ENCODE results near the gene LRRTM4.

Gene LRRTM4

GRCh38 chr2:77521931-77522470 lies at the start of gene LRRTM4:
Gene LRRTM4, minus strand, starts transcription at chr2:77522376.
- no peaks in the 10 kb centered on the region for H3K4me1 Mint-ChIP-seq (ENCODE audit: low read depth)
- no peaks in the 10 kb centered on the region for H3K36me3 Mint-ChIP-seq (ENCODE audit: low read depth)
- no peak within 1 kb of the TSS for H3K27ac Mint-ChIP-seq
- H3K4me3 Mint-ChIP-seq, result no peak within 1 kb of the TSS
- no peaks in the 10 kb centered on the region for H3K27me3 Mint-ChIP-seq
- H3K9me3 Mint-ChIP-seq, result peaks cover 7% of the 10 kb centered on the region

DNA sequence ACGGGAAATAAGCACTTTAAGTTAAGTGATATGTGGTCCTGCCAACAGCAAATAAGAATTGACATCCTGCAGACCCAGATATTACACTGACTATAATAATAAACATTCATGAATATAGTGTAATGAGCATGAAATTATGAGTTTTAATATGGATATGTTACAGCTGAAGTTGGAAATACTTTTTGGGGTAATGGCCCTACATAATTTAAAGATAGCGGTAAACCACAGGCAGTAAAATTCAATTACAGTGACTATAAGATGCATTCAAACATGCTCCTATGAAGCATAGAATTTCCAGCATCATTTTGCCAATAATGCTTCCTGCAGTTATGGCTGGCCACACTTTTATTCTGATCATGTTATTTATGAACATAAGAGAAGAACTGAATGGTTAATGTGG lies 49.4 kb upstream of the LRRTM4 start:
- H3K4me1 Mint-ChIP-seq (ENCODE audit: low read depth), result no peaks in the 10 kb centered on the region
- H3K27ac Mint-ChIP-seq, result no peak overlapping the region
- no peaks in the 10 kb centered on the region for H3K27me3 Mint-ChIP-seq
- H3K9me3 Mint-ChIP-seq, result peaks cover 5% of the 10 kb centered on the region
- no peaks in the 10 kb centered on the region for H3K36me3 Mint-ChIP-seq (ENCODE audit: low read depth)
- H3K4me3 Mint-ChIP-seq, result no peak overlapping the region

DNA sequence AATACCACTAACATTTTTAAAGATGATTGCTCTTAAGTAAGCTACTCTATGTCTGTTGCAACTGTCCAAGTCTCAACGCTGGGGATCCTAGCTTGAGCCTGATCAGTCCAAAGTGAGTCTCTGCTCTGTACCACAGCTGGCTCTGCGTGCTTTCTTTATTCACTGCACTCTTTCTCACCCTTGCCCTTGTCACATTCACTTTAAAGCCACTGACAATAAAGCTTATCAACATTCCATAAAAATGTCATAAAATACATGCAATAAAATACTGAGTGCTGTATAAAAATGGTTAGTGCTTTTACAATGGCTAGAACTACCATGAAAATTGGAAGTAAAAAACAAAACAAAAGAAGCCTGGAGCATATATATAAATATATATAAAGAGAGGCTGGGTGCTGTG lies 45.5 kb upstream of the LRRTM4 start:
- H3K27ac Mint-ChIP-seq, result no peak overlapping the region
- no peaks in the 10 kb centered on the region for H3K27me3 Mint-ChIP-seq

GRCh38 chr2:77566582-77566981 lies 44.4 kb upstream of the LRRTM4 start:
- no peaks in the 10 kb centered on the region for H3K36me3 Mint-ChIP-seq (ENCODE audit: low read depth)
- no peak overlapping the region for H3K27ac Mint-ChIP-seq
- no peaks in the 10 kb centered on the region for H3K27me3 Mint-ChIP-seq
- no peaks in the 10 kb centered on the region for H3K4me1 Mint-ChIP-seq (ENCODE audit: low read depth)
- peaks cover 6% of the 10 kb centered on the region for H3K9me3 Mint-ChIP-seq
- no peak overlapping the region for H3K4me3 Mint-ChIP-seq

More for the DNA sequence above, 45.5 kb upstream of the LRRTM4 start:
- no peaks in the 10 kb centered on the region for H3K4me1 Mint-ChIP-seq (ENCODE audit: low read depth)
- peaks cover 6% of the 10 kb centered on the region for H3K9me3 Mint-ChIP-seq
- no peak overlapping the region for H3K4me3 Mint-ChIP-seq
- H3K36me3 Mint-ChIP-seq (ENCODE audit: low read depth), result no peaks in the 10 kb centered on the region

DNA sequence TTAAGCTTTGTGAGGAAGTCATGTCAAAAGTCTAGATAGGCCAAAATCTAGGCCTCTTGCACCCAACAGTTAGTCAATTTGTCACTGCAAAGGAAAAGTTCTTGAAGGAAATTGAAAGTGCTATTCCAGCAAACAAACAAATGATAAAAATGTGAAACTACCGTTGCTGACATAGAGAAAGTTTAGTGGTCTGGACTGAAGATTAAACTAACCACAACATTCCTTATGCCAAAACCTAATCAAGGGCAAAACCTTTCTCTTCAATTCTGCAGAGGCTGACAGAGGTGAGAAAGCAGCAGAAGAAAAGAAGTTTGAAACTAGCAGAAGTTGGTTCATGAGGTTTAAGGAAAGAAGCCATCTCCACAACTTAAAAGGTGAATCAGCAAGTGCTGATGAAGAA lies 44.0 kb upstream of the LRRTM4 start:
- H3K4me1 Mint-ChIP-seq (ENCODE audit: low read depth), result no peaks in the 10 kb centered on the region
- no peaks in the 10 kb centered on the region for H3K27me3 Mint-ChIP-seq
- no peaks in the 10 kb centered on the region for H3K36me3 Mint-ChIP-seq (ENCODE audit: low read depth)
- H3K27ac Mint-ChIP-seq, result no peak overlapping the region
- H3K4me3 Mint-ChIP-seq, result no peak overlapping the region
- H3K9me3 Mint-ChIP-seq, result peaks cover 6% of the 10 kb centered on the region

DNA sequence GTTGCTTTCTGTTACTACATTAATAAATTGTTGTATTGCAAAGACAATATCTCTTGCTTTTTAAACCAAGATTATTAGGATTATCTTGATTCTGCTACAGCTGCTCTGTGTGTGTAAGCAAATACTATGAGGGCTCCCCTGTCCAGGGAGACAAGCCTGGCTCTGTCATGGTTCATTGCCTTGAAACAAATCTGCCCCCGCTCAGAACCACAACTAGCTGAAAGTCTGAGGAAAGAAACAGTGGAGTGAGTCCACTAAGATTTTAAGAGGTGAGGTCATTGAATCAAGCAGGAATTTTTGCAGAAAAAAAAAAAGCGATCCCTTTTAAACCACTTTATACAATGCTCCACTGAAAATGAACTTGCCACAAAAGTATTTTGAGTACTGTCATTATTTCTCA lies 30.8 kb upstream of the LRRTM4 start:
- H3K27me3 Mint-ChIP-seq, result no peaks in the 10 kb centered on the region
- H3K36me3 Mint-ChIP-seq (ENCODE audit: low read depth), result no peaks in the 10 kb centered on the region
- no peak overlapping the region for H3K27ac Mint-ChIP-seq
- no peak overlapping the region for H3K4me3 Mint-ChIP-seq
- peaks cover 19% of the 10 kb centered on the region for H3K9me3 Mint-ChIP-seq
- no peaks in the 10 kb centered on the region for H3K4me1 Mint-ChIP-seq (ENCODE audit: low read depth)

DNA sequence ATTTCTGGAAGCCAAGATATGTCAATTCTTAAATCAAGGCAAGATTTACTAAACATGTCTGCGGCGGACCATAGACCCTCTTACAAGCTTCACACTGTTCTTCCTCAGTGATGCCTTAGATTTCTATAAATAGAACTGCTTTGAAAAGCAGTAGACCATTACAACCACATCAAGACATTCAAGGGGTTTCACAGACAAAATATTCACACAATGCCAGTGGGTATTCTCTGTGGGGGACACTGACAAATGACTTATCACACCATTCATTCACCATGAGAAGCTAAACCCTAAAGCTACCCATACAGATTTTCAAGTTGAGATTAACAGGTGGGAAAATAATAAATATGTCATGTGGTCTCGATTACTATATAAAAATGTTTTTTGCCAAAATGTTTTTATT lies 15.9 kb upstream of the LRRTM4 start:
- H3K4me3 Mint-ChIP-seq, result no peak overlapping the region
- H3K36me3 Mint-ChIP-seq (ENCODE audit: low read depth), result no peaks in the 10 kb centered on the region
- H3K27ac Mint-ChIP-seq, result no peak overlapping the region
- peaks cover 12% of the 10 kb centered on the region for H3K9me3 Mint-ChIP-seq
- no peaks in the 10 kb centered on the region for H3K27me3 Mint-ChIP-seq
- H3K4me1 Mint-ChIP-seq (ENCODE audit: low read depth), result no peaks in the 10 kb centered on the region

DNA sequence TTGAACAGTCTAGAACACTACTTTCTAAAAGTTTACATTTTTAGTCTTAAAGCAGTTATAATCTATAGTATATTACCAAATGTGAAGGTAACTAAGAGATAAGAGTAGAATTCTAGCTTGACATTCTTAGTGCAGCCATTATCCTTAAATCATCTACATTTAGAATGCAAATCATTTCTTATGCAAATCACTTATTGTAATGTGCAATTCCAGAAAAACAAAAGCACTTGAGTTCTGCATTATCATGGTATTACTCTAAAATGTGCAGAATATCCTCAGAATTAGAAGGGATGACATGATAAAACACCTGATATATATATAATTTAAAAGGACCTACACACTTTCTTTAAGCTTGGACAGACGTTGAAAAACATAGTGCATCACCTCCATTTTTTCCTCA lies 712 bp upstream of the LRRTM4 start:
- Mint-ChIP-seq H3K4me1 (ENCODE audit: low read depth) (no peaks in the 10 kb centered on the region), H3K36me3 (ENCODE audit: low read depth) (no peaks in the 10 kb centered on the region), H3K27me3 (no peaks in the 10 kb centered on the region), H3K4me3 (no peak overlapping the region), H3K9me3 (peaks cover 7% of the 10 kb centered on the region), H3K27ac (no peak overlapping the region)

GRCh38 chr2:77521548-77521891 lies 656 bp downstream of the LRRTM4 start:
- H3K27ac Mint-ChIP-seq, result no peak overlapping the region
- peaks cover 7% of the 10 kb centered on the region for H3K9me3 Mint-ChIP-seq
- H3K36me3 Mint-ChIP-seq (ENCODE audit: low read depth), result no peaks in the 10 kb centered on the region
- no peaks in the 10 kb centered on the region for H3K27me3 Mint-ChIP-seq
- H3K4me3 Mint-ChIP-seq, result no peak overlapping the region
- no peaks in the 10 kb centered on the region for H3K4me1 Mint-ChIP-seq (ENCODE audit: low read depth)

DNA sequence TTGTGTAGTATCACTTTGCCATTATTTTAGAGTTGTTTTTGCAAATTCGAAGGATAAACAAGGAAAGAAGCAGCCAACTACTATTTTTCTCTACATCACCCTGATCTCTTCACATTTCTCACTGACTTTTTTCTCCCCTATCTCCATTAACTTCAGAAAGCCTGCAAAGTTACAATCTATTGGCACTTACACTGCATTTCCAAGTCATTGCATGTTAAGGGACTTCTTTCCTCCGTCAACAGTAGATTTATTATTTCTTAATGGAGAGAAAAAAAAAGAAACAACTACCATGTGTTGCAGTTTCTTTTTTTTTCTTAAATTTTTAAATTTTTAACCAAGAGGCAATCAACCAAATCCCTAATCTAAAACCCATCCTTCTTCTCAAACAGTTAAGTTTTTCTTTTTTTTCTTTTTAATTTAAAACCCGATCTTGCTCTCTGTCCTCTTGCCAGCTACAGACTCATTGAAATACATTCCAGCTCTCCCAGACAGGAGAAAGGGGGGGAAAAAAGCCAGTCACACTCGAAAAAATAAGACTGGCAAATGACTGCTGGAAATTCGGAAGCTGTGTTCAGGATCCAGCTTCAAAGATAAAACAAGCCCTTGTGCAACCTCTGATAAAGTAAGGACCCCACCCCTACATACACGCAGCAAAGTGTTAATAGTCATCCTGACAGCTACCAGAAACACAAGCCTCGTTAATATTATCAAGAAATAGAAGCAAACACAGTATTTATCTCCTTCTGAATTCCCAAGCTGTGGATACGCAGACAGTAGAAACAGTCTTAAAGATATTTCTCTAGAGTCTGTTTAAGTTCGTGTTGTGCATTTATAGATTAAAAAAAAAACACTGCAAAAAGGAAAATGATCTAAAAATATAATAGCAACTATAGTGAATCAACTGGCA lies 1.3 kb downstream of the LRRTM4 start:
- Mint-ChIP-seq H3K4me3 (no peak overlapping the region), H3K9me3 (peaks cover 7% of the 10 kb centered on the region), H3K27ac (no peak overlapping the region), H3K4me1 (ENCODE audit: low read depth) (no peaks in the 10 kb centered on the region), H3K27me3 (no peaks in the 10 kb centered on the region), H3K36me3 (ENCODE audit: low read depth) (no peaks in the 10 kb centered on the region)

DNA sequence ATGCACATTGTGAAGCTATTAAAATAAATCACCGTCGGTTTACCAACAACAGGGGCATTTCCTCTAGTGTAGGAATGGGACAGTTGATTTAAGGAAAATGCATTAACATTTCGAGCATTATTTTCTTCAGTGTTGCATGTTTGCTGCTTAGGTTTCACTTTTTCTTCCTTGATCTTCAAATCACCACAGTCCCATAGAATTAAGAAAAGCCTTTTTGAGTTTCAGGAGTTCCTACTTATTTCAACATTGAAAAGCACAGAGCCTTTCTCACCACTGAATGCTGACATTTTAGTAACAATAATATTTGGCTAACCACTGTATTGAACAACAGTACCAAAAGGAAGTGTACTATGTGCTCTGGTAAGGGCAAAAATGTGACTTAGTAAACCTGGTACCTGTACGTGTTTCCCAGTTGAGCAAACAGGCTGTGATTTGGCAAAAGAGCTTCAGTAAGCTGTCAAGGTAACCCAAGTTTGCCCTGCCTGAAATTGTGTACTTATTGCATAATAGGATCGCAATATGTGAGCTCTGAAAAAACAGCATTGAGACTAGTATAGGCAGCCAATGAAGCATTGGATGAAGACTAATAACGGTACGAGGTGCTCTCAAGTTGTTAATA lies 2.2 kb downstream of the LRRTM4 start:
- Mint-ChIP-seq H3K4me3 (no peak overlapping the region), H3K27ac (no peak overlapping the region), H3K36me3 (ENCODE audit: low read depth) (no peaks in the 10 kb centered on the region), H3K27me3 (no peaks in the 10 kb centered on the region), H3K9me3 (peaks cover 7% of the 10 kb centered on the region), H3K4me1 (ENCODE audit: low read depth) (no peaks in the 10 kb centered on the region)

- H3K27me3 Mint-ChIP-seq, result no peaks in the 10 kb centered on the region
- no peaks in the 10 kb centered on the region for H3K36me3 Mint-ChIP-seq (ENCODE audit: low read depth)
- H3K4me3 Mint-ChIP-seq, result no peak overlapping the region
- peaks cover 3% of the 10 kb centered on the region for H3K9me3 Mint-ChIP-seq
- H3K27ac Mint-ChIP-seq, result no peak overlapping the region
- H3K4me1 Mint-ChIP-seq (ENCODE audit: low read depth), result no peaks in the 10 kb centered on the region
Observed at GRCh38 chr2:77519164-77519887, 2.9 kb downstream of the LRRTM4 start.

DNA sequence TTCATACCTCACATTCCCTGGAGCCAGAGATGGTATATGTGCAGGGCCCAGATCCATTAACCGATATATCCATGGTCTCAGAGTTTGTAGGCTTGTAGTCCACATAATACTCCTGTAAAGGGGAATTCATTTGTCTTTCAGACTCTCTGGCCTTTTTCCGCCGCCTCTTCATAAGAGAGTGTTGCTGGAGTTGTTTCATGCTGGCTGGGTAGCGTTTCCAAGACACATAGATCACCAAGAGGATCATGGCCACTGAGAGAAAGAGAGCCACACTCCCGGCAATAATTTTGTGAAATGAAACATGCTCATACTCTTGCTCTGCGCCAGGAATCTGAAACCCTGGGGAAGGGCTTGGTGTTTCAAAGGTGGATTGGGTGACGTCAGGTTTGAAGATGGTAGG lies 3.9 kb downstream of the LRRTM4 start:
- Mint-ChIP-seq H3K27me3 (no peaks in the 10 kb centered on the region), H3K36me3 (ENCODE audit: low read depth) (no peaks in the 10 kb centered on the region), H3K9me3 (peaks cover 3% of the 10 kb centered on the region), H3K4me1 (ENCODE audit: low read depth) (no peaks in the 10 kb centered on the region), H3K27ac (no peak overlapping the region), H3K4me3 (no peak overlapping the region)

- H3K9me3 Mint-ChIP-seq, result no peaks in the 10 kb centered on the region
- no peak overlapping the region for H3K4me3 Mint-ChIP-seq
- no peaks in the 10 kb centered on the region for H3K36me3 Mint-ChIP-seq (ENCODE audit: low read depth)
Observed at GRCh38 chr2:77513191-77513590, 9.0 kb downstream of the LRRTM4 start.

DNA sequence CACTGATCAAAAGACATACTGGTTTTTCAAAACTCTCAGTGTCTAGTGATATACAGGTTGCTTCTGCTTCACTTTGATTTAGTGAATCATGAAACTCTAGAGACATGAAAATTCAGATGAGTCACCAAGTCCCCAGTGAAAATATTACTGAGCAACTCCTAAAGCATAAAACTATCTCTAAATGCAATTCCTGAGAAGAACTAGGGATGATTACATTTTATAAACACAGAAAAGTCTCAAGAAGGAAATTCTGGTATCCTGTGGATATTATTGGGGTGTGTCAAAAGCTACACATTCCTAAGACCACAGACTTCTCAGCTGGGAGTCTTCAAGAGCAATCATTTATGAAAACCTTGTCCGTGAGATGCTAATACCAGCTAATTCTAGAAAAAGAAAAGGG lies 9.7 kb downstream of the LRRTM4 start:
- no peak overlapping the region for H3K27ac Mint-ChIP-seq
- H3K9me3 Mint-ChIP-seq, result no peaks in the 10 kb centered on the region
- H3K4me1 Mint-ChIP-seq (ENCODE audit: low read depth), result no peaks in the 10 kb centered on the region
- H3K27me3 Mint-ChIP-seq, result no peaks in the 10 kb centered on the region
- no peak overlapping the region for H3K4me3 Mint-ChIP-seq
- H3K36me3 Mint-ChIP-seq (ENCODE audit: low read depth), result no peaks in the 10 kb centered on the region

More at GRCh38 chr2:77513191-77513590, 9.0 kb downstream of the LRRTM4 start:
- no peaks in the 10 kb centered on the region for H3K27me3 Mint-ChIP-seq
- H3K4me1 Mint-ChIP-seq (ENCODE audit: low read depth), result no peaks in the 10 kb centered on the region
- H3K27ac Mint-ChIP-seq, result no peak overlapping the region
